HG03175 (cell line): ENCODE results near the gene AKTIP.
"Not testable (repeated sequence)": the region's sequence is repeated elsewhere in the genome, so short reads cannot be mapped to it uniquely, and the experiment has no call there.

Experiments
- ATAC-seq: cut with Tn5 transposase; IDR thresholded peaks from one replicate; pipeline ENCODE4 v1.9.1; 2021; ENCODE audit warnings: mild to moderate bottlenecking, moderate library complexity; ENCODE audit not compliant: unreplicated experiment

AKTIP gene

DNA sequence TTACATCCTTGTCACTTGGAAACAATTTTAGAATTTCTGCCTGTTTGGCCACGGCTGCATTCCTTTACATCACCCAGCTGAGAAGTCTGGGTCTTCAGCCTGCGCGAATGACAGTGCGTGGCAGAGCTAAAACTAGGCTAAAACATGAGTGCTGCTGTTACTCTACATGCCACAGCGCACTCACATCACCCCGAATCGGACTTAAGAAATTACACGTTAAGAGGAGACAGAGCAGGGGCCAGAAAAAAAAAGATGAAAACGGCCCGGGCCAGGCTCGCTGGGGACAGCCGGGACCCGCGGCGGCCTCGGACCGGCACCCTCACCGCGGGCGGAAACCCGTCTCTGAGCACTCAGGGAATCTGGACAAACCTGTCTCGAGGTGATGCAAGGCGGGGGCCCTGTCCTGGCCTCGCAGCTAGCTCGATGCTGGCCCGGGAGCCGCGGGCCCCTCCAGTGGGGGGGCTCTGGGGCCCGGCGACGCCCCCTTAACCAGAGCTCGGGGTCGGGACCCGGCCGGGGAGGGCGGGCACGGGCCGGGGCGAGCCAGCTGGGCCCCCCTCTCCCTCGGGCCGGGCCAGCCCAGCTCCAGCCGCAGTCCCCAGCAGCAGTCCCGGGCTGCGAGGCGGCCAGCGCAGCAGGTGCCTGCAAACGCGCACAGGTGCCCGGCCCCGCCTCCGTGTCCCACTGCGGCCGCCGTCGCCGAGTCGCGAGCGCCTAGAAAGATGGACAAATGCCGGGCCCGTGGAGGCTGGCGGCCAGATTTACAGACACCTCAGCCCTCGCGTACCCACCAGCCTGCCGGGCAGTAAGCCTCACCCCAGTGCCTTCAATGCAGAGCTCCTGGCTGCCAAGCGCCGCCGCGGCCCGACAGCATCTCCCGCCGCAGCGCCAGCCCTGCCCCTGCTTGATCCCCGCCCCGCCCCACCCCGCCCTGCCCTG is at the start of gene AKTIP:
AKTIP (minus strand) TSS at position 879 of the 939 bp plus-strand sequence. CDS start 2,950 bp downstream, outside the sequence.
- ATAC-seq, result peak; percentile 33

DNA sequence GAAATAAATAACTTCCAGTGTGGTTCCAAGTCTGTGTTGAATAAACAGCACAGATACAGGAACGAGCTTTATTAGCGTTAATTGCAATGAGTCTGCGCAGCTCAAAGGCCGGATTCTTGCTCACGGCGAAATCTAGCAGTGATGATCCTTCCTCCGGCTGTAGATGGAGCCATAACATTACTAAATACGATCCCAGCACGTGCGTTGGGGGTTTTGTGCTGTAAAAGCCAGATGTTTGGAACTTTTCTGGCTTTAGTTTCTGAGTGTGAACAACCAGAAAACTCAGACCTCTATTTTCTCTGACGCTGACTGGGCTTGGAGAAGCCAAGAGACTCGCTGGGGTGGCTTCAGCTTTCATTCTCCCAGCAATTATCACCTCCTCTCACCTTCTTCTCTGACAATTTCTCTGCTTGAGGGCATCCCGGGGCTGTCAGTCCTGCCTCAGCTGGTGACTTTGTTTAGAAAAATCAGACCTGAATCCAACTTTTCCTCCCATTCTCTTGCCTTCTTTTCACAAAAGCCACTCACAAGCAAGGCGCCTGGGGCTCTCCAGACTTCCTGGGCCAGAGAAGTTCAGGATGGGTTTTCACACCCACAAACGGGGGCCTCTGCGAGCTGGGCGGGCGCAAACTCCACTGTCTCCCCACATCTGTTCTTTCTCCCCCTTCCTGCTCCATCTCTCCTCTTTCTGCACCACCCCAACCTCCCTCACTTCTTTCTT is 47.1 kb upstream of the AKTIP start:
- peak; percentile 81 for ATAC-seq

DNA sequence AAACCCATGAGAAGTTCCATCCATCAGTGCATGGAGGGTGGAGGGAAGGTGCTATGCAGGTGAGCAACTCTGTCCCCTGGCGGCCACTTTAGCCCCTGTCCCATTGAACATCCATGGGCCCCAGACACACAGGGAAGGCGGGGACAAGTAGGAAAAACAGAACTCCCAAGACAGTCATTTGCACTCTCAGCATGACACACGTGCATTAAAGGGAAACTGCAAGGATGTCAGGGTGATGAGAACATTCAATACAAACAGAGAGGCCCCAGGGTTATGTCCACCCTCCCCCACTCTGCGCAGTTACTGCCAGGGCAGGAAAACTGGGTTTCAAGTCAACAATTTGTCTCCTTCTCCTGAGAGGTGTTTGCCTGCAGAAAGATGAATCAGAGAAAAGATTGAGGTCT is 44.0 kb upstream of the AKTIP start:
- ATAC-seq, result no peak

DNA sequence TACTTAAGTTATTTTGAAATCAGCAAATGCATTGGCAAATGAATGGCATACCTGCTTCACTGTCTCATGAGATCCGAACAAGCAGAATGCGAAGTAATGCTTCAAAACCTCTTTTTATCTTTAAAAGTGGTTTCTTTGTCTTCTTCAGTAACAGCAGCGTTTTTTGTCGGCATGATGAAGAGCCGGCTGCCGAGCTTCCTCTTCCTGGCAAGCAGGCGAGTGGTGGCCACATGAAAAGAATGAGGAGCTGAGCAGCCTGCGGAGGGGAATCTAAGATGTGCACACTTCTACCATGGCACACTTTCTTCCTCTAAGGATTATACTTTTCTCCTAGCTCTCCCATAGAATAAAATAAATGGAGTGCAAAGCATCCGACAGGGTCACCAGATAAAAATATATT is 42.4 kb upstream of the AKTIP start:
- ATAC-seq, result no peak

DNA sequence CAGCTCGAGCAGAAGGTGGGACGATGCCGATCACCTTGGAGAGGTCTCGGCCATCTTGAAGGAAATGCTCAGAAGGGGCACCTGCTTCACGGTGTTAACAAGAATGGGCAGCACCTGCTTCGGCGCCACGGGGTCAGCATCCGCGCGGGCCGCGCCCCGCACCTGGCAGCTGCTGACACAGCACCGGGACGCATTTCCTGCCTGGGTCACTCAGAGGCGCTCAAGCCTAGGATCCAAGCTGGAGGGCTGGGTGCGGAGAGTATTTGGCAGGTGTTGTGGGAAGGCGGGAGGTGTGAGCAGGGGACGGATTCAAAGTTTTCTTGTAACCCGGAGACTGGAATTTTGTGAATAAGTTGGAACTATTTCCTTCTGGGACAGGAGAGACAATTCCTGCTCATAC is 39.3 kb upstream of the AKTIP start:
- ATAC-seq, result no peak

DNA sequence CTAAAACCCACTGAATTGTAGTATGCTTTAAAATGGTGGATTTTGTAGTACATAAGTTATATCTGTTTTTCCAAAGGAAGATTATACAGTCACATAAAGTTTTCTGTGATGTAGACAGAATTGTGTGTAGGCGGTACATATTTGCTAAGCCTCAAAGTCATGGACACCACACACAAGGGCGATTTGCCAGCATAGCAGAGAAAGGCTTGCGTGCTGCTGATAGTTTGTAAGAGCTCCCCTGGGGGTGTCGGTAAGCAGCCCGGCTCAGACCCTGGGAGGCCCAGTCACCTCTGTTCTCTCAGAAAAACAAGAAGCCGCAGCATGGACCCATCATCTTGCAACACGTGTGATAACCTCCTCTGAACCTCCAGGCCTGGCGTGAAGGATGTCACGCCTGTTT is 38.3 kb upstream of the AKTIP start:
- no peak for ATAC-seq

DNA sequence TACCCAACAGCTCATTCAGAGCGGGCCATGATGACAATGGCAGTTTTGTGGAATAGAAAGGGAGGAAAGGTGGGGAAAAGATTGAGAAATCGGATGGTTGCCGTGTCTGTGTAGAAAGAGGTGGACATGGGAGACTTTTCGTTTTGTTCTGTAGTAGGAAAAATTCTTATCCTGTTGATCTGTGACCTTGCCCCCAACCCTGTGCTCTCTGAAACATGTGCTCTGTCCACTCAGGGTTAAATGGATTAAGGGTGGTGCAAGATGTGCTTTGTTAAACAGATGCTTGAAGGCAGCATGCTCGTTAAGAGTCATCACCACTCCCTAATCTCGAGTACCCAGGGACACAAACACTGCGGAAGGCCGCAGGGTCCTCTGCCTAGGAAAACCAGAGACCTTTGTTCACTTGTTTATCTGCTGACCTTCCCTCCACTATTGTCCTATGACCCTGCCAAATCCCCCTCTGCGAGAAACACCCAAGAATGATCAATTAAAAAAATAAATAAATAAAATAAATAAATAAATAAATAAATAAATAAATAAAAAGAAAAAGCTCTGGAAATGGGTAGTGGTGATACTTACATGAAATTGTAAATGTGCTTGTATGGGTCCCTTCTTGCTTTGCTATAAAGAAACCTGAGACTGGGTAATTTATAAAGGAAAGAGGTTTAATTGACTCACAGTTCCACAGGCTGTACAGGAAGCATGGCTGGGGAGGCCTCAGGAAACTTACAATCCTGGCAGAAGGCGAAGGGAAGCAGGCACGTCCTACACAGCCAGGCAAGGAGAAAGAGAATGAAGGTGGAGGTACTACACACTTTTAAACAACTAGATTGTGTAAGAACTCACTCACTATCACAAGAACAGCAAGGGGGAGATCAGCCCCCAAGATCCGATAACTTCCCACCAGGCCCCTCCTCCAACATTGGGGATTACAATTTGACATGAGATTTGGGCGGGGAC is 37.0 kb upstream of the AKTIP start:
- ATAC-seq, result not testable (repeated sequence)

DNA sequence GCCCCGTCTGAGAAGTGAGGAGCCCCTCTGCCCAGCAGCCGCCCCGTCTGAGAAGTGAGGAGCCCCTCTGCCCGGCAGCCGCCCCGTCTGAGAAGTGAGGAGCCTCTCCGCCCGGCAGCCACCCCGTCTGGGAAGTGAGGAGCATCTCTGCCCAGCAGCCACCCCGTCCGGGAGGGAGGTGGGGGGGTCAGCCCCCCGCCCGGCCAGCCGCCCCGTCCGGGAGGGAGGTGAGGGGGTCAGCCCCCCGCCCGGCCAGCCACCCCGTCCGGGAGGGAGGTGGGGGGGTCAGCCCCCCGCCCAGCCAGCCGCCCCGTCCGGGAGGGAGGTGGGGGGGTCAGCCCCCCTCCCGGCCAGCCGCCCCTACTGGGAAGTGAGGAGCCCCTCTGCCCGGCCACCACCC is 36.3 kb upstream of the AKTIP start:
- ATAC-seq, result not testable (repeated sequence)

DNA sequence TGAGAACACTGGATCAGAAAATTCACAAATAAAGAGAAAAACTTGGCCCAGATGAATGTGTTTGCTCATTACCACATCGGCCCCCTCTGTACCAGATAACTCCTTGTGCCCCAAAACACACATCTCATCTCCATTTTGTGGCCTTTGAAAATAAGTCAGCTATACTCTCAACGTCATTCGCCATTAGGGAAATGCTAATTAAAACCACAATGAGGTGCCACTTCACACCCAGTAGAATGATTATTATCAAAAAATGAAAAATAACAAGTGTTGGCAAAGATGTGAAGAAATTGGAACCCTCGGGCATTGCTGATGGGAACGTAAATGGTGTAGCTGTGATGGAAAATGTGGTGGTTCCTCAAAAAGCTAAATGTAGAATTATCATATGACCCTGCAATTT is 34.6 kb upstream of the AKTIP start:
- ATAC-seq, result no peak

DNA sequence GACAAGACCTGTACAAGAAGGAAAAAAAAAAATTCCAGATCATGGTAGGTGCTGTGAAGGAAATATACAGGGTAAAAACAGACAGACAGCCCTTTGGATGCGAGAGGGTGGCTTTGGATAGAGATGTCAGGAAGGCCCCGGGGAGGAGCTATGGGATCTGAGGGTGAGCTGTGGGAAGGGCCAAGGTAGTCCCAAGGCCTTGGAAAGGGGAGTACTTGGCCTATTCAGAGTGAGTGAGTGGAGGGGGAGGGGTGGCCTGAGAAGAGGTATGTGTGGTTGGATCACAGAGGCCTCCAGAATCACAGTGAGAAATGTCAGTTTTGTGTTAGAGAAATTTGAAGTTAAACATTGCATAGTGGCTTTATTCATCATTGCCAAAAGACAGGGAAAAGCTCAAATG is 31.2 kb upstream of the AKTIP start:
- ATAC-seq, result no peak

DNA sequence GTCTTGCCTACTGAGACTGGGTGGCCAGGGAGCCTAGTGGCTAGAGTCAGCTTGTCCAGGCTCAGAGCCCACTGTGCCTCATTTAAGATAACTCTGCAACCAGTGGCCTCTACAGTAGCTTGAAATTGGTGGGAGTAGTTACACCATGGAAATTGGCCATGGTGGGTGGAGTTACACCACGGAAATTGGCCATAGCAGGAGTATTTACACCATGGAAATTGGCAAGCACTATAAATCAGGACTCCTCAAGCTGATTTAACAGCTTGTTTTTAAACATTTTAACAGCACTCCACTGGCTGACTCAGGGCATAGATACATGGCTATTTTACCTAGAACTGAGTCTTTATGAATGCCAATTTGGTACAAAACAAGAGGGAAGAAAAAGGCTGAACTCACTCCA is 27.7 kb upstream of the AKTIP start:
- ATAC-seq, result no peak

DNA sequence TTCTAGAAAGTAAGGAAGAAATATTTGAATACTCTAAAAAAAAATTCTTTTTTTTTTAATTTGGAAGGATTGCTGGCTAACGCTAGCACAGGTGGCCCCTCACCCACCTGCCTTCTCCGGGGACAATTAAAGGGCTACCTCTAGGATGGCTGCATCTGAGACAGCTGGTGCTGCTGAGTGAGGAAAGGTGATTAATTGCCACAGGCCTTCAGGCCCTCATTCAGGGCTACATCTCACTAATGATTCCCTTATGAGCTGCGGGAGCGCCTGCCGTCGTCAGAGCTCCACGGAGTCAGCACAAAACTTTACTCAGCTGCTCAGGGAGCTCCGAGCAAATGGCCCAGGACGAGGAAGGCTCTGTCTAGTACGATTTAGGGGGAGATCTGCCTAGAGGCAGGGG is 27.0 kb upstream of the AKTIP start:
- no peak for ATAC-seq

DNA sequence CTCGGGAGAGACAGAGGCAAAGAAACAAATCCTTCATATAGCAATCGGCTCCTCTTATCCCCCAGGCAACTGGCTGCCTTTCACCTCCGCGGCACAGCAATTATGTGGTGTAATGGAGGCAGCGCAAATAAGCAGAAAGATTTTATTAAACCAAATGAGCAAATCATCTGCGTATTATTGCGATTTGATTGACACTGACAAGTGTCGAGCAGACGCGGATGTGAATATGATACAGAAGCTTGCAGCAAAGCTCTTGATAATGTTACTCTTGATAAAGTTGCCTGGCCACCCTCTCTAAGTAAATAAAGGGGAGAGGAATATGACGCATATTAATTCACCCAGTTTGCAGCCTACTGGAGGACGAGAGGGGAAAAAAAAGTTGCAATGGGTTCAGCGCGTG is 26.5 kb upstream of the AKTIP start:
- ATAC-seq, result no peak

DNA sequence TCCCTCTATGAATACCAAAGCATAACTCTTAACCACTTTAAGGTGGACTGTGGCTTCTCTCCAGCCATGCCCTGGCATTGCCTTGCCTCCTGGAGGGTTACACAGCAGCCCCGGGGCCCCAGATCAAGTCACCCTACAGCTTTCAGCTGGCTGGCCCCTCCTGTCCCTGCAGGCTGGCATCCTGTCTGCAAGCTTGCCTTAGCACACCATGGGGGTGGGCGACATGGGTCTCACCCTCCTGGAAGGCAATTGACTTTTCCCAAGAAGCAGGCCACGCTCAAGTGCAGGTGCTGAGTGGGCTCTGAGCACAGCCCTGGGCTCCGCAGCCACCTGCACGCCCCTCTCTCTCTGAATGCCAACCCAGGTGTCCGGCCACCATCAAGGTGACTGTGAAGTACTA is 25.8 kb upstream of the AKTIP start:
- no peak for ATAC-seq

DNA sequence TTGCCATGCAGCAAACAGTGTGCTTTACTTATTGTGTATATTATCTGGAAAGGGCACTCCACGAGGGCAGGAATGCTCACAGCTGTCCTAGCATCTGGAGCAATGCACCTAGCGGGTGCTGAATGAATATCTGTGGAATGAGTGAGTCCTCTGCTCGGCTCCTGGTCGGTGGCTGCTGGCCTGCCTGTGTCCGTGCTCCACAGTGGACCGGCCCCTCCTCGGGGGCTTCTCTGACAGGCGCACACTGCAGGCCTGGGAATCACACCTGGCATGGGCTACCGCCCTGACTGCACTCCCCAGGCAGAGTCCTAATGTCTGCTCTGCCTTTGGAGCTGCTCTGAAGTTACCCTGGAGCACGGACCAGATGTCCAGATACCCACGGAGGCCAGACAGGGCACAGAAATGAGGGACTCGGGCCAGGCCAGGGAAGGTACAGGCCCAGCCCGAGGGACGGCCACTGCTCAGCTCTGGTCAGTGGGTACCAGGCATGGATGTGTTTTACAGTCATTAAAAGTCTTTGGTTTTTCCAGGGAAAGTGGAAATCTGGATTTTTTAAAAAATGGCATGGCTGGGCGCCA is 21.1 kb upstream of the AKTIP start:
- no peak for ATAC-seq

DNA sequence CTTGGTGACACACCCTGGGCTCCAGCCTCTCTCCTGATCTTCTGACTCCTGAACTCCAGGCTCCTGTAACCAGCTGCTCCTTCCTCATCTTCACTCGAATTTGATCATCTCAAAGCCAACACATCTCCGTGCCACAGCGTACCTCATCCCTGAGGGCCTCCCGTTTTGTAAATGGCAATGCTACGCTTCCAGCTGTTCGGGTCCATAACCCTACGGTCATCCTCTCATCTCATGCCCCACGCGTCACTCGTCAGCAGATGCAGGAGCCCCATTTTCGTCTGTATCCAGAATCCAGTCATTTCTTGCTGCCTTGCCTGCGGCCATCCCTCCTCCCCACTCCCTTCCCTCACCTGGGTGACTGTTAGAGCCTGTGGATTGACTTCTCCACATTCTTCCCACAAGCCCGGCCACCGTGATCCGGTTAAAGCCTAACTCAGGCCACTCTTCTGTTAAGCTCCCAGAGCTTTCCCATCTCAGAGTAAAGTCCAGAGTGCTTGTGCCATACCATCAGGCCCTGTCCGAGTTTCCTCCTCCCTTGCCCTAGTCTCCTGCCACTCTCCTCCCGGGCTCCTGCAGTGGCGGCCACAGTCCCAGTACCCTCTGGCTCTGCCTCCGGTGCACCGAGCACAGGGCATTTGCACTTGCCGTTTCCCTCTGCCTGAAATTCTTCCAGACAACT is 20.3 kb upstream of the AKTIP start:
- no peak for ATAC-seq

DNA sequence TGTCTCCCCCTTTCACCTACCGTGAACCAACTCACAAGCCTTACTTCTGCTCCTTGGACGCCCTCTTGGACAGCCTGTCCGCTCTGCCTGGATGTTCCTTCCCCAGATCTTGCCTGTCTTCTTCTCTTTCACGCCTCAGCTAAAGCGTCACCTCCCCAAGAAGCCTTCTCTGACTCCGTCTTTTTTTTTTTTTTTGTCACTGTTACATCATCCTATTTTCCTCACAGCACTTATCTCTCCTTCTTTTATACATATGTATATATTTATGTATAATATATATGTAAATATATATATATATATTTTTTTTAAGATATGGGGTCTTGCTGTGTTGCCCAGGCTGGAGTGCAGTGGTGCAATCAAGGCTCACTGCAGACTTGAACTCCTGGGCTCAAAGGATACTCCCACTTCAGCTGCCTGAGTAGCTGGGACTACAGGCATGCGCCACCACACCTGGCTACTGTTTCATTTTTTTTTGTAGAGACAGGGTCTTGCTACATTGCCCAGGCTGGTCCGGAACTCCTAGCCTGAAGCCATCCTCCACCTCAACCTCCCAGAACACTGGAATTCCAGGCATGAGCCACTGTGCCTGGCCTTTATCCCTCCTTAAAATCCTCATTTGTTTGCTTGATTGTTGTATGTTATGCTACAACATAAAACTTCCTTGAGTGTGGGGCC is 16.5 kb upstream of the AKTIP start:
- no peak for ATAC-seq

DNA sequence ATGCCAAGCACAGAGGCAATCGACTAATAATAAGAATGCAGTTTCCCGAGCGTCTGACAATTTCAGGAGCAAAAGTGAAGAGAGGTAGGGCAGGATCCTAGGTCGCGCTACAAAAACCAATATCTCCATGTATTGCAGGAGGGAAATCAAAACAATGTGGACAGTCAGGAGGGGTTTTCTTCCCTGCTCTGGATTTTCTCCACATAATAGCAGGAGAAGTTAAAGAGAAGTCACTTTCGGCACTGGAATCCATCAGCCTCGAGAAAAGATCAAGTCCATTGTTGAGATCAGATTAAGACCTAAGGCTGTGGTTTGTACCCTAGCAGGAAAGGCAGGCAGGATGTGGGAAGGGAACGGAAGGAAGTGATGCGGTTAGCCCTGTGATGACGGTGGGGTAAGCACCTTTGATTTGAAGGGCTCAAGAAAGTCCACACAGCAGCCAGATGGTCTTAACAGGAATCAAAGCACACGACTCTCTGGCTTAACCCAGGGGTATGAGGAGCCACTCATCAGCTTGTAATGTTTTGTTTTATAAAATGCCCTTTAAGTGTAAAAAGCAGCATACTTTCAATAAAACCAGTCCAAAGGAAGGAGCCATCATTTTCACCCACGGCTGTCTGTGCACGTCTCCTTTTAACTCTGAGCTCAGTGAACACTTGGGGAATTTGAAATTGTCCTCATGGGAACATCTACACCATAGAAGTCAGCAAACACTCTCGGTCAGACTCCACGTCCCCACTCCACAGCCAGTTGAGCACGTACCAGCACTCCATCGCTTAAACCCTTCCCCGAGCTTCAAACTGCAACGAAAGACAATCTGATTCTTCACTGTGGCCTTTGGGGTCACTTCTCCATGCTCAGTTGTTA is 15.8 kb upstream of the AKTIP start:
- peak; percentile 98 for ATAC-seq

DNA sequence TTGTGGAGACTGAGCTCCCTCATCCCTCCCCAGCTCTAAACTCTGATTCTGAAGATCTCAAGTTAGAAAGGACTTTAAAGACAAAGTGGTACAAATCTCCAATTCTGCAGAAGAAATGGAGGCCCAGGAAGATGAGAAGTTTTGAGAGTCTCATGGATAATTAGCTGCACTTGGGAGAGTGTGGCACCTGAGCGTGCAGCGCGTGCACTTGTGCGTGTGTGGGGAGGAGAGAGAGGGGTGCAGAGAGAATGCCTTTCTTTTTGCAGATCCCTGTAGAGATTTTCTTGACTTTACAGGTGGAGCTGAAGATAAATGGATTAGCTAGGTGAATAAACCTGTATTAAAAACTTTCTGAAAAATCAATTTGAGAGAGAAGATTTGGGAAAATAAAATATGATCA is 14.8 kb upstream of the AKTIP start:
- no peak for ATAC-seq
